Smooth muscle cell (in vitro differentiated cells): ENCODE results near the gene PNPT1. TPM values are rescaled to one million over a fixed set of nuclear protein-coding genes. Genes with fewer than 3 reads are reported as not detected.
A peak's percentile ranks its signal among the peaks of the same experiment; 100 is the strongest.

Source experiments
- DNase-seq: peaks from one replicate; lab custom pipeline; 2025; ENCODE audit not compliant: unreplicated experiment; lab: John Stamatoyannopoulos, UW
- H2AFZ ChIP-seq: fragments of 200-600 bp; sonication (generic); 2 replicates; pipeline ENCODE4 v1.6.0; 2016; ENCODE audit warnings: antibody characterized with exemption, low read depth, mild to moderate bottlenecking
- H3F3A ChIP-seq: fragments of 200-600 bp; sonication (generic); 2 replicates; pipeline ENCODE4 v1.6.0; 2017; ENCODE audit warnings: antibody characterized with exemption, low read depth
- H3K27ac ChIP-seq: fragments of 200-600 bp; sonication (generic); 2 replicates; pipeline ENCODE4 v1.5.1; 2016; ENCODE audit warnings: low read depth, mild to moderate bottlenecking
- H3K27me3 ChIP-seq: fragments of 200-600 bp; sonication (generic); 2 replicates; pipeline ENCODE4 v1.6.1; 2016; ENCODE audit warnings: low read depth, mild to moderate bottlenecking
- H3K36me3 ChIP-seq: fragments of 200-600 bp; sonication (generic); 2 replicates; pipeline ENCODE4 v1.5.1; 2016; ENCODE audit warnings: low read depth
- H3K4me1 ChIP-seq: fragments of 200-600 bp; sonication (generic); 2 replicates; pipeline ENCODE4 v1.5.1; 2016; ENCODE audit warnings: low read depth
- H3K4me2 ChIP-seq: fragments of 200-600 bp; sonication (generic); 2 replicates; pipeline ENCODE4 v1.6.0; 2016; ENCODE audit warnings: mild to moderate bottlenecking
- H3K4me3 ChIP-seq: fragments of 200-600 bp; sonication (generic); 2 replicates; pipeline ENCODE4 v1.5.1; 2016; ENCODE audit warnings: mild to moderate bottlenecking
- H3K79me2 ChIP-seq: fragments of 200-600 bp; sonication (generic); 2 replicates; pipeline ENCODE4 v1.6.0; 2016; ENCODE audit warnings: low read depth, mild to moderate bottlenecking
- H3K9ac ChIP-seq: fragments of 200-600 bp; sonication (generic); 2 replicates; pipeline ENCODE4 v1.6.0; 2016; ENCODE audit warnings: low read depth
- H3K9me3 ChIP-seq: fragments of 200-600 bp; sonication (generic); replicated peaks from 2 replicates; pipeline ENCODE4 v1.5.1; 2016; ENCODE audit warnings: low read depth
- H4K20me1 ChIP-seq: fragments of 200-600 bp; sonication (generic); 2 replicates; pipeline ENCODE4 v1.6.0; 2016; ENCODE audit warnings: low read depth
- CTCF ChIP-seq: fragments of 200-600 bp; sonication (generic); IDR thresholded peaks from 2 replicates; pipeline ENCODE4 v1.5.1; 2017; ENCODE audit warnings: borderline replicate concordance, mild to moderate bottlenecking, antibody characterized with exemption; ENCODE audit not compliant: insufficient read depth, poor library complexity, severe bottlenecking
- WGBS: methylation state at CpG from one replicate; pipeline ENCODE4 v1.1.7; 2016; ENCODE audit warnings: low lambda C conversion rate; 5-methylcytosine and 5-hydroxymethylcytosine counted together
- polyA plus RNA-seq: library from polyadenylated mRNA; unstranded; fragments of >200 nt; fragmentation: Nextera tagmentation; extraction: Ambion mirVana; gene quantifications from 2 replicates; pipeline ENCODE4 v1.2.1, GENCODE V29; 2016
- total RNA-seq: library from RNA; depleted of rRNA; stranded (reverse); fragments of >200 nt; gene quantifications from 2 replicates; pipeline ENCODE4 v1.2.3, GENCODE V29; 2014

Gene PNPT1
- total and polyA plus RNA-seq, 2 experiments from 2014 or later, result 7.9 to 16.9 TPM

- DNase-seq, result no peak
- Histone ChIP-seq H3K9ac (no peak overlapping the region), H3K4me3 (no peak overlapping the region), H3K4me1 (no peaks in the 10 kb centered on the region), H3K9me3 (no peaks in the 10 kb centered on the region), H3K79me2 (peaks cover 61% of the 10 kb centered on the region), H3K4me2 (no peak overlapping the region), H4K20me1 (peaks cover 10% of the 10 kb centered on the region), H3F3A (no peaks in the 10 kb centered on the region), H3K27ac (no peak overlapping the region), H3K27me3 (no peaks in the 10 kb centered on the region), H3K36me3 (peaks cover 19% of the 10 kb centered on the region), H2AFZ (no peak overlapping the region)
- TF ChIP-seq CTCF, result no peak
These were observed 98.1 kb downstream of the PNPT1 start for GRCh38 chr2:55595536-55595935.

GRCh38 chr2:55592130-55592529, 101.5 kb downstream of the PNPT1 start:
- no peak overlapping the region for H3K4me3 ChIP-seq
- WGBS, result 49% methylated on average over 1 of the region's 1 CpG

GRCh38 chr2:55590810-55591440, 102.7 kb downstream of the PNPT1 start:
- TF ChIP-seq CTCF, result no peak
- Histone ChIP-seq H3K9me3 (no peaks in the 10 kb centered on the region), H3K27ac (peak overlapping the region; percentile 91), H3K4me3 (no peak overlapping the region), H3K4me1 (peaks cover 3% of the 10 kb centered on the region), H3F3A (no peaks in the 10 kb centered on the region), H3K27me3 (no peaks in the 10 kb centered on the region), H3K36me3 (peaks cover 1% of the 10 kb centered on the region), H4K20me1 (peaks cover 10% of the 10 kb centered on the region), H3K79me2 (peaks cover 68% of the 10 kb centered on the region), H2AFZ (no peak overlapping the region), H3K4me2 (peak overlapping the region; percentile 56), H3K9ac (peak overlapping the region; percentile 47)
- 80% methylated on average over 7 of the region's 7 CpGs for WGBS
- no peak for DNase-seq

More at GRCh38 chr2:55592130-55592529, 101.5 kb downstream of the PNPT1 start:
- H2AFZ ChIP-seq, result no peak overlapping the region
- DNase-seq, result no peak
- no peaks in the 10 kb centered on the region for H3K4me1 ChIP-seq
- peaks cover 10% of the 10 kb centered on the region for H4K20me1 ChIP-seq
- H3K4me2 ChIP-seq, result no peak overlapping the region
- peaks cover 6% of the 10 kb centered on the region for H3K36me3 ChIP-seq
- no peak for TF ChIP-seq CTCF
- no peaks in the 10 kb centered on the region for H3F3A ChIP-seq
- H3K9ac ChIP-seq, result no peak overlapping the region
- peaks cover 70% of the 10 kb centered on the region for H3K79me2 ChIP-seq
- H3K27ac ChIP-seq, result peak overlapping the region; percentile 91
- no peaks in the 10 kb centered on the region for H3K27me3 ChIP-seq
- H3K9me3 ChIP-seq, result no peaks in the 10 kb centered on the region

GRCh38 chr2:55585451-55586080, 108.1 kb downstream of the PNPT1 start:
- Histone ChIP-seq H3K9ac (peak overlapping the region; percentile 69), H3K4me2 (peak overlapping the region; percentile 33), H4K20me1 (no peaks in the 10 kb centered on the region), H3K36me3 (peaks cover 10% of the 10 kb centered on the region), H3K27me3 (no peaks in the 10 kb centered on the region), H2AFZ (no peak overlapping the region), H3K4me3 (no peak overlapping the region), H3K9me3 (no peaks in the 10 kb centered on the region), H3K4me1 (peaks cover 9% of the 10 kb centered on the region), H3K27ac (peak overlapping the region; percentile 91), H3F3A (no peaks in the 10 kb centered on the region), H3K79me2 (peaks cover 52% of the 10 kb centered on the region)
- WGBS, result 62% methylated on average over 2 of the region's 2 CpGs
- DNase-seq, result no peak
- TF ChIP-seq CTCF, result no peak
